ENCODE results near the gene TPST1. TPM values are rescaled to one million over a fixed set of nuclear protein-coding genes. Genes with fewer than 3 reads are reported as not detected.
"Not testable (repeated sequence)": the region's sequence is repeated elsewhere in the genome, so short reads cannot be mapped to it uniquely, and the experiment has no call there.

Gene TPST1
- total RNA-seq, 2 experiments from 2014 or later: 0.67 to 0.79 TPM

DNA sequence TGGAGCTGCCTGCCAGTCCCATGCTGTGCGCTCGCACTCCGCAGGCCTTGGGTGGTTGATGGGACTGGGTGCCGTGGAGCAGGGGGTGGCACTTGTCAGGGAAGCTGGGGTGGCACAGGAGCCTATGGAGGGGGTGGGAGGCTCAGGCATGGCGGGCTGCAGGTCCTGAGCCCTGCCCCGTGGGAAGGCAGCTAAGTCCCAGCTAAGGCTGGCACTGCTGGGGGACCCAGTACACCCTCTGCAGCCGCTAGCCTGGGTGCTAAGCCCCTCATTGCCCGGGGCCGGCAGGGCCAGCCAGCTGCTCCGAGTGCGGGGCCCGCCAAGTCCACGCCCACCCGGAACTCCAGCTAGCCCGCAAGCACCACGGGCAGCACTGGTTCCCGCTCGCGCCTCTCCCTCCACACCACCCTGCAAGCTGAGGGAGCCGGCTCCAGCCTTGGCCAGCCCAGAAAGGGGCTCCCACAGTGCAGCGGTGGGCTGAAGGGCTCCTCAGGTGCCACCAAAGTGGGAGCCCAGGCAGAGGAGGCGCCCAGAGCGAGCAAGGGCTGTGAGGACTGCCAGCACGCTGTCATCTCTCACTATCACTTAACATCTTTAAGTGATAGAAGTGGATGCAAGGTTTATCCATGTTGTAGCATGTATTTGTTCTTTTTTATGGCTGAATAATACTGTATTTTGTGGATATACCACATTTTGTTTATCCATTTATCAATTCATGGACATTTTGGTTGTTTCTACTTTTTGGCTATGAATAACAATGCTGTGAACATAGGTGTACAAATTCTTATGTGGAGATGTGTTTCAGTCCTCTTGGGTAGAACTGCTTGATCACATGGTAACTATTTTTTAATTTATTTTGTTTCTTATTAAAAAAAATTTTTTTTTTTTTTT, 26.4 kb downstream of the TPST1 start:
- H3K4me1 Mint-ChIP-seq; POLR2A ChIA-PET; H3K27me3 Mint-ChIP-seq; H3K9me3 Mint-ChIP-seq; CTCF ChIA-PET; H3K4me3 Mint-ChIP-seq; H3K27ac Mint-ChIP-seq; H3K36me3 Mint-ChIP-seq (ENCODE audit: low read depth); DNase-seq: not testable (repeated sequence)

- POLR2A ChIA-PET: interaction anchor here (0.6 kb wide), 1 partner anchor 35 kb away, joined by 3 read pairs; no protein-coding TSS in a partner anchor
- Mint-ChIP-seq H3K27me3 (no peaks in the 10 kb centered on the region), H3K4me3 (no peak overlapping the region), H3K36me3 (ENCODE audit: low read depth) (no peaks in the 10 kb centered on the region), H3K27ac (no peak overlapping the region), H3K9me3 (no peaks in the 10 kb centered on the region), H3K4me1 (no peaks in the 10 kb centered on the region)
- CTCF ChIA-PET: no interaction called here
- no peak for DNase-seq
Observed at GRCh38 chr7:66233638-66234037, 28.5 kb downstream of the TPST1 start.

- Mint-ChIP-seq H3K4me3 (no peak overlapping the region), H3K4me1 (no peaks in the 10 kb centered on the region), H3K27ac (no peak overlapping the region), H3K36me3 (ENCODE audit: low read depth) (no peaks in the 10 kb centered on the region), H3K9me3 (no peaks in the 10 kb centered on the region), H3K27me3 (no peaks in the 10 kb centered on the region)
- ChIA-PET CTCF (no interaction called here), POLR2A (no interaction called here)
- DNase-seq: no peak
Observed at GRCh38 chr7:66236713-66237303, 31.7 kb downstream of the TPST1 start.

- POLR2A ChIA-PET: no interaction called here
- Mint-ChIP-seq H3K36me3 (ENCODE audit: low read depth) (no peaks in the 10 kb centered on the region), H3K27me3 (no peaks in the 10 kb centered on the region), H3K27ac (no peak overlapping the region), H3K4me3 (no peak overlapping the region), H3K9me3 (no peaks in the 10 kb centered on the region), H3K4me1 (no peaks in the 10 kb centered on the region)
- CTCF ChIA-PET: no interaction called here
- DNase-seq: no peak
Observed at GRCh38 chr7:66237906-66238772, 33.0 kb downstream of the TPST1 start.

- ChIA-PET POLR2A (no interaction called here), CTCF (no interaction called here)
- no peak for DNase-seq
- no peaks in the 10 kb centered on the region for H3K4me1 Mint-ChIP-seq
- no peak overlapping the region for H3K27ac Mint-ChIP-seq
- H3K27me3 Mint-ChIP-seq: no peaks in the 10 kb centered on the region
- H3K9me3 Mint-ChIP-seq: no peaks in the 10 kb centered on the region
- H3K4me3 Mint-ChIP-seq: no peak overlapping the region
- no peaks in the 10 kb centered on the region for H3K36me3 Mint-ChIP-seq (ENCODE audit: low read depth)
Observed at GRCh38 chr7:66238773-66239466, 33.8 kb downstream of the TPST1 start.

DNA sequence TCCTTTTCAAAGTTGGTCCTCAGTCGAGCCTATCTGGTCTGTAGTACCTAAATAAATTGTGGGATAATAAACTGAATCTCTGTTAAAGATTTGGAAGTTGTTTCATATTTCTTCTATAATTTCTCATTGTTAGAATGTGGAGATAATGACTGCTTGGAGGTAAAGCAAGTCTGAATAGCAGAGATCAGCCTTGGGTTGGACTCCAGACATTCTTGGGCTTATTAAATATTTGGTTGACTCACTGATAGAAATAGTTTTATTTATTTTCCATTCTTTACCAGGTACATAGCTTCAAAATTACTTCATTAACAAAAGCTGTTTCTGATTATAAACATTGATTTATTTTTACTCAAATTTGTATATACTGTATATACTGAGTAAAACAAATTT, 34.3 kb downstream of the TPST1 start:
- POLR2A ChIA-PET: no interaction called here
- H3K9me3 Mint-ChIP-seq: no peaks in the 10 kb centered on the region

DNA sequence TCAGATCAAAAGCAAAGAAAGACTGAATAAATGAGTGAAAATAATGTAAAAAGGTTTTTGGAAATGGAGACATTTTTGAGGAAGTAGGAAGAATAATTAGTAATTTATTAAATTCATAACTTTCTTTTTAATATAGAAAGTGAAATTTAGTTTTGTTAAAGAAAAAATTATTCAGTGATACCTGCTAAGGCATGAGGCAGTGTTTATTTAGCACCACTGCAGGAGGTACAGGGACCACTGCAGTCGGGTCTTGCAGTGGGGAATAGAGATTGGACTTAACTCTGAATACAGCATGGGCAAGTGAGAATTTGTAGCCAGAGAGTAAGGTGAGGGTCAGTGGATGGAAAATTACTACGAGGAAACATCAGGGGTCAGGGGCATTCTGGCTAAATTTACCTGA, 39.9 kb downstream of the TPST1 start:
- no peaks in the 10 kb centered on the region for H3K4me1 Mint-ChIP-seq
- H3K27me3 Mint-ChIP-seq: no peaks in the 10 kb centered on the region
- ChIA-PET POLR2A (no interaction called here), CTCF (no interaction called here)
- no peak for DNase-seq
- H3K27ac Mint-ChIP-seq: no peak overlapping the region
- no peak overlapping the region for H3K4me3 Mint-ChIP-seq
- no peaks in the 10 kb centered on the region for H3K36me3 Mint-ChIP-seq (ENCODE audit: low read depth)
- H3K9me3 Mint-ChIP-seq: no peaks in the 10 kb centered on the region

More for the DNA sequence above, 34.3 kb downstream of the TPST1 start:
- H3K4me1 Mint-ChIP-seq: no peaks in the 10 kb centered on the region
- H3K27me3 Mint-ChIP-seq: no peaks in the 10 kb centered on the region
- no peak overlapping the region for H3K27ac Mint-ChIP-seq
- no peak for DNase-seq
- CTCF ChIA-PET: interaction anchor here (0.6 kb wide), 1 partner anchor 21 kb away, joined by 6 read pairs; no protein-coding TSS in a partner anchor
- H3K4me3 Mint-ChIP-seq: no peak overlapping the region
- H3K36me3 Mint-ChIP-seq (ENCODE audit: low read depth): no peaks in the 10 kb centered on the region

GRCh38 chr7:66246554-66247171, 41.5 kb downstream of the TPST1 start:
- H3K36me3 Mint-ChIP-seq (ENCODE audit: low read depth): no peaks in the 10 kb centered on the region
- POLR2A ChIA-PET: no interaction called here
- H3K4me1 Mint-ChIP-seq: no peaks in the 10 kb centered on the region
- no peak for DNase-seq
- H3K4me3 Mint-ChIP-seq: no peak overlapping the region
- H3K27ac Mint-ChIP-seq: no peak overlapping the region
- no peaks in the 10 kb centered on the region for H3K27me3 Mint-ChIP-seq
- CTCF ChIA-PET: interaction anchor here (0.6 kb wide), 1 partner anchor 198 kb away, joined by 4 read pairs; no protein-coding TSS in a partner anchor
- no peaks in the 10 kb centered on the region for H3K9me3 Mint-ChIP-seq

DNA sequence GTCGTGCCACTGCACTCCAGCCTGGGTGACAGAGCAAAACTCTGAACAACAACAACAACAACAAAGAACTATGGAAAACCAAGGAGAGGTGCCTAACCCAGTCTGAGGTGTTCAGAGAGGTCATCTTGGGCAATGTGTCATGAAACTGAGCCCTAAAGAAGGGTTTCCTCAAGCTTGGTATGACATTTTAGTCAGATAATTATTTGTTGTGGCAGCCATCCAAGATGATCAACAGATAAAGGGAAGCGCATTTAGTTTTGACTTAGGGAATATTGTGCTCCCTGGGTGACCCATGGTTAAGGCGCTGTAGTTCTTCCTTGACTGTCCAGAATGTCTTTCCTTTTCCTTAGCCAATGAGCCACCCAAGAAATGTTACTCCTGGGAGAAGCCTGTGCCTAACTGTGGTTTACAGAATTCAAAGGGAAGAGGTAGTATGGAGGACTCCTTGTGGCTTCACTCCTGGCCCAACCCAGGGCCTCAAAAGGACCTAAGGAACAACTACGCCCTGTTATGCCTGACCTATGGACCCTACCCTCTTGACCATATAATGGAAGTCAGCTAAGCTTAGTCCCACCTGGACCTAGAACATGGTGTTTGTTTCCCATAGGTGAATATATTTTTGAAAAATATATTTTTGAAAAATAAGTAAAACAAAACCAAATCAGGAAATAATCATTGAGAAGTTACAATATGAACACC, 42.4 kb downstream of the TPST1 start:
- no peaks in the 10 kb centered on the region for H3K4me1 Mint-ChIP-seq
- H3K27me3 Mint-ChIP-seq: no peaks in the 10 kb centered on the region
- CTCF ChIA-PET: no interaction called here
- no peak for DNase-seq
- H3K4me3 Mint-ChIP-seq: no peak overlapping the region
- no peaks in the 10 kb centered on the region for H3K36me3 Mint-ChIP-seq (ENCODE audit: low read depth)
- no peaks in the 10 kb centered on the region for H3K9me3 Mint-ChIP-seq
- H3K27ac Mint-ChIP-seq: no peak overlapping the region
- POLR2A ChIA-PET: no interaction called here

DNA sequence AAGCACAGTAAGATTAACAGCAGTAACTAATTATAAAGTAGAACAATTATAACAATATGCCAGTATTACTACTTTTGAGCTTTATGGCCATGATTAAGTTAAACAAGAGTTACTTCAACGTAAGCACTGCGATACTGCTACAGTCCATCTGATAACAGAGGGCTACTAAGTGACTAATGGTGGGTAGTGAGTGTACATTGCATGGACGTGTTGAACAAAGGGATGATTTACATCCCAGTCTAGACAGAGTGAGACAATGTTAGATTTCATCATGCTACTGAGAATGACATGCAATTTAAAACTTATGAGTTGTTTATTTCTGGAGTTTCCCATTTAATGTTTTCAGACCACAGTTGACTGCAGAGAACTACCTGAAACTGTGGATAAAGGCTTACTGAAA, 45.6 kb downstream of the TPST1 start:
- Mint-ChIP-seq H3K36me3 (ENCODE audit: low read depth) (no peaks in the 10 kb centered on the region), H3K27me3 (no peaks in the 10 kb centered on the region), H3K4me1 (no peaks in the 10 kb centered on the region), H3K27ac (no peak overlapping the region), H3K9me3 (no peaks in the 10 kb centered on the region), H3K4me3 (no peak overlapping the region)
- no peak for DNase-seq
- ChIA-PET CTCF (no interaction called here), POLR2A (no interaction called here)

DNA sequence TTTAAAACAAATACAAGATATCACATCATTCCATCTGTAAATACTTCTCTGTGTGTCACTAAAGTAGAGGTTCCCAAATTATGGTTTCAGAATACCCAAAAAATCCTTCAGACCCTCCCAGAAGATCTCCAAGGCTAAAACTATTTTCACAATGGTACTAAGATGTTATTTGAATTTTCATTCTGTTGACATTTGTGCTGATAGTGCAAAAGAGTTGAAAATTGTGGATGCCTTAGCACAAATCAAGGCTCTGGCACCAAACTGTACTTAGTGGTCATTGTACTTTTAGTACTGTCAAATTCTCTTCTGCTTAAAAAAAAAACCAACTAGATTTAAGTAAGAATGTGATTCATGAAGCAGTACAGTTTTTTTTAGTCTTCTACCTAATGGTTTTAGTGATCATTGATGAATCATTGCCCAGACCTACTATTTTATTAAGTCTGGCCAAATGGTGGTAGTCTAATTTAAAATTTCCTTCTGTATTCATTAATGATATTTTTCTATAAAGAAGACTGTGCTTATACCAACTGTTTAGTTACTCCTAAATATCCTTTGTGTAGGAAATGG, 50.5 kb downstream of the TPST1 start:
- no peak for DNase-seq
- Mint-ChIP-seq H3K4me3 (no peak overlapping the region), H3K4me1 (no peaks in the 10 kb centered on the region), H3K27ac (no peak overlapping the region), H3K27me3 (peaks cover 2% of the 10 kb centered on the region), H3K9me3 (no peaks in the 10 kb centered on the region), H3K36me3 (ENCODE audit: low read depth) (no peaks in the 10 kb centered on the region)
- ChIA-PET POLR2A (no interaction called here), CTCF (no interaction called here)

DNA sequence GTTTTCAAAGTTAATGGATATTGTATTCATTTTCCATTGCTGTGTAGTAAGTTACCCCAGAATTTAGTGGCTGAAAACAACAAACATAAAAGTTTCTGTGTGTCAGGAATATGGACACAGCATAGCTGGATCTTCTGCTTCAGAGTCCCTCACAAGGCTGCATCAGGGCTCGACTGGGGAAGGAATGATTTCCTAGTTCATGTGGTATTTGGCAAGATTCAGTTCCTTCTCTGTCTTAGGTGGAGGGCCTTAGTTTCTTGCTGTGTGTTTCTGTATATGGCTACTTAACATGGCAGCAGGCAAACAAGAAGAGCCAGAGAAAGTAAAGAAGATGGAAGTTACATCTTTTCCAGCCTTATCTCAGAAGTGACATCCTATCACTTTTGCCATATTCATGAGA, 51.1 kb downstream of the TPST1 start:
- no peak overlapping the region for H3K4me3 Mint-ChIP-seq
- POLR2A ChIA-PET: no interaction called here

More for the DNA sequence above, 51.1 kb downstream of the TPST1 start:
- CTCF ChIA-PET: no interaction called here
- Mint-ChIP-seq H3K9me3 (no peaks in the 10 kb centered on the region), H3K36me3 (ENCODE audit: low read depth) (no peaks in the 10 kb centered on the region), H3K4me1 (no peaks in the 10 kb centered on the region), H3K27ac (no peak overlapping the region), H3K27me3 (peaks cover 2% of the 10 kb centered on the region)
- DNase-seq: no peak

Data from activated CD4-positive, alpha-beta T cell treated with anti-CD3 and anti-CD28 coated beads, Interleukin-2, amount 10 ng/mL, durations not matched to agents 7 days and 5 days (primary cell).